GM18520 (cell line): ENCODE data around the gene TRPV3.
"Not testable (repeated sequence)": the region's sequence is repeated elsewhere in the genome, so short reads cannot be mapped to it uniquely, and the experiment has no call there.

Experiments used
- ATAC-seq: cut with Tn5 transposase; IDR thresholded peaks from one replicate; pipeline ENCODE4 v1.9.1; 2021; ENCODE audit not compliant: unreplicated experiment

The TRPV3 gene

DNA sequence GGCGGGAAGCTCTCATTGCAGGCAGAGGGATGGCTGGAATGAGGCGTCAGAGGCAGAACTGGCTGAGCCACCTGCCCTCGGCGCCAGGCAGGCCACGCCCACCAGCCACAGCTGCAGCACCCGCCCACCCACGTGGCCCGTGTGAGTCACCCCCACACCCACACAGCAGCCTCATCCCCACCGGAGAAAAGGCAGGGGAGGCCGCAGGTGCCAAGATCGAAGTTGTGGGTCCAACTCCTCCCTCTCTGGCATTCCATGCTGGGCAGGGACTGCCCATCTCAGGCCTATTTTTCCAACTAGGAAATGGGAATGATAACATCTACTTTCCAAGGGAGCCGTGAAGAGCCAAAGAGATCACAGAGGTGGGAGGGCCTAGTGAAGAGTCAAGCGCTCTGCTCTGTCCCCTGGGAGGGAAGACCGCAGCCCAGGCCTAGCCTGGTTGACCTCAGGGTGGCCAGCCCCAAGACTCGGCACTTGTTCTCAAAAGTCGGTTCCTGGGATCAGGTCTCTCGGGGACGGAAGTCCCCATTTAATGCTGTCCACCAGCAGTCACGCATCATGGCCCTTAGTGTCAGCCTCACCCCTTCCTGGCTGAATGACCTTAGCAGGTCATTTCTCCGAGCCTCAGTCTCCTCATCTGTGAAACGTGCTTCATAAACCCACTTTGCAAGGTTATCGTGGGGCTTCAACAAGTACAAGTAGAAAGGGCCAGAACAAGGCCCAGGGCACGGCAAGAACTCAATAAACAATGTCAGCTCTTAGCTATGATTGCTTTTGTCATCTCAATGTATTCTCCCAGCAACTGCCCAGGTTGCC, at the start of gene TRPV3:
Gene TRPV3, minus strand, starts transcription at position 45 of the 816 bp plus-strand sequence. CDS start 2,962 bp downstream, outside the sequence.
- ATAC-seq = no peak

DNA sequence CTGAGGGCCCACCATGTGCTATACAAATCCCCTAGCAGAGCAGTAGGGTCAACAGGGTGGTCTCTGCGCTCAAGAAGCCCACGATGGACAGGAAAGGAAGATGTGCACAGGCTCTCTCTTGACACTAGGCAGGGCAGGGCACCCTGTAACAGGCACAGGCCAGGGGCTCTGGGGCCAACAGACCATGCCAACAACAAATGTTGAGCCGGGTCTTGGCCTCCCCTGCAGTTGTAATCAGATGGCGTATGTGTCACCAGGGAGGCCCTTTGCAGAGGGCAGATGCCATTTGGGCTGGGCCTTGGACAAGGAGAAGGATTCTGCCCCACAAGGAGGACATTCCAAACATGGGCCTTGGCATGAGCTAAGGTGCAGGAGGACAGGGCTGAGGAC, 46.3 kb upstream of the TRPV3 start:
- no peak for ATAC-seq

DNA sequence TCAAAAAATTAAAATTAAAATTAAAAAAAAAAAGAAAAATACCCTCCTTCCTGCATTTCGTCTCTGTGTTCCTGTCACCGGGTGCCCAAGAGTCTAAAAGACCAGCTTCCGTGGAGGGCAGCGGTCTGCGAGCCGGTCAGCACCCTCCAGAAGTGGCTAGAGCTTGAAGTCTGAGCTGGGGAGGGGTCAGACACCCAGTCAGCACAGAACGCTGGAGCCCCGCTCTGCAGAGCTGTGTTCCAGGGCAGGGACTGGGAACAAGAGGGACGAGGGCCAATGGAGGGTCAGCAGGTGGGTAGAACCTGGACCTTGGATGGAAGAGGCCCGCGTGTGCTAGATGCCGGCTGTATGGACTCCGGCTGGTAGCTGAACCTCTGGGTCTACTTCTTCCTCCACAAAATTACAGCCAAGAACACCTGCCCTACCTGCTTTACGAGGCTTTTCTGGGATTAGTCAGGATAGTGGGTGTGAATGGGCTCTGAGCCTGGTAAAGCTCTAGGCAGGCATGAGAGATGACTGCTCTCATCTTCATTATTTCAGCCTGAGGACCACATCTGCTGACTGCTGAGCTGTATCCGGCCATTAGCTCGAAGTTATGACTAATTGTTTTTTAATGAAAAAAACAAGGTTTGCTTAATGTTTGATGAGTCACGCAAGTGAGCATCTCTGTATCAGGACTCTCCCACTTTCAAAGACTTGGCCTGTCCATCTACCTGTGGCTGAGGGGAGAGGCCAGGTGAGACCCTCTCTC, 45.7 kb upstream of the TRPV3 start:
- ATAC-seq = no peak

DNA sequence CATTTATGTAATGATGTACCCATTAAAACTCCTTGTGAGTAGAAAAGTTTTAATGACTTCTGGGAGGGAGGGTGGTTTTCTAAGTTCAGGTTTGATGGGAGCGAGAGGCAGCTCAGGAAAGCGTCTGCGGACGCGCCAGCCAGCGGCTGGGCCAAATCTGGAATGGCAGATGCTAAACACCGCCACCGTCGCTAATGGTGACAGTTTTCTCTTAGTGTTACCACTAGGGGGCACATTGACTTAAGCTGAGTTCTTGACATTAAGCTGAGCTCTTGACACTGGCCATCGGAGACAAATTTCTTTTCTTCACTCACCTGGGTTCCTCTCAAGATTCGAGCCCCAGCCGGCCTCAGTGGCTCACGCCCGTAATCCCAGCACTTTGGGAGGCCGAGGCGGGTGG, 44.9 kb upstream of the TRPV3 start:
- ATAC-seq = no peak

DNA sequence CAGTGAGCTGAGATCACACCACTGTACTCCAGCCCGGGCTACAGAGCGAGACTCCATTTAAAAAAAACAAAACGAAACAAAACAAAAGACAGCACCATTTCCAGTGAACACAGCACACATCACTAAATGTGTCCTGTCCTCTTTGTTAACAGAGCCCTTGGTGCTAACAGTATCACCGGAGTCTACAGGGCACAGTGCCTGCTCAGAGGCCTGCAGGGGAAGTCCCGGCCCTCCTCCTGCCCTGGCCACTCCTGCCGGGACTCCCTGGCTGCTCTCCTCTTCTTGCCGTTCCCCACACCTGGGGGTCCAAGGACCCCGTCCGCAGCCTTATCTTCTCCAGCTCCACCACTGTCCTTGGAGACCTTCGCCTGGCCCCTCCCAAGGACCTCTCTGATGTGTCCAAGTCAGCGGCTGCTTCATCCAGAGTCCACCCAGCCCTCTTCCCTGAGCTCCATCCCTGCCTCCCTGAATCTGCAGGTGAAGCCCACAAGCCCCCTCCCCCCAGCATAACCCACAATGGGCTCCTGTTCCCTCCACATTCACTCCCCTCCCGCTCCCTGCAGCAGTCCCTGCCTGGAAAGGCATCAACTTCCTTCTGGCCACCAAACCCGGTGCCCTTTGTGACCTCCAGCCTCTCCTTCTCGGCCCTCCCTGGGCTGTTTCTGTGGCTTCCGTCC, 43.1 kb upstream of the TRPV3 start:
- no peak for ATAC-seq

DNA sequence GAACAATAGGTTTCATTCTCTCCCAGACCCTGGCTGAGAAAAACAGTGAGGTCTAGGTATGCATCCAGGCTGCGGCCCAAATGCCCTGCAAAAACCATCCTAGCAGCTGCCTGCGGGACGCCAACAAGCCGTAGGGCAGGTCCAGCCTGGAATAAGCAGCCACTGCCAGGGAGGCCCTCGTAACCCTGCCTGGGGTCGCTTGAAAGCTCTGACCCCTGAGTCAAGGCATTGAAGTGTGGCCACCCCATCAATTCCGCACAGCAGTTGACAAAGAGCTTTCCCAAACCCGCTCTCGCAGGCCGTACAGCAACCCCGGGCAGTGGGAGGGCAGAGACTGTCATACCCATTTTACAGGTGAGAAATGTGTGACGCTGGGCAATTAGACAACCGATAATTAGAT, 40.5 kb upstream of the TRPV3 start:
- ATAC-seq = no peak

DNA sequence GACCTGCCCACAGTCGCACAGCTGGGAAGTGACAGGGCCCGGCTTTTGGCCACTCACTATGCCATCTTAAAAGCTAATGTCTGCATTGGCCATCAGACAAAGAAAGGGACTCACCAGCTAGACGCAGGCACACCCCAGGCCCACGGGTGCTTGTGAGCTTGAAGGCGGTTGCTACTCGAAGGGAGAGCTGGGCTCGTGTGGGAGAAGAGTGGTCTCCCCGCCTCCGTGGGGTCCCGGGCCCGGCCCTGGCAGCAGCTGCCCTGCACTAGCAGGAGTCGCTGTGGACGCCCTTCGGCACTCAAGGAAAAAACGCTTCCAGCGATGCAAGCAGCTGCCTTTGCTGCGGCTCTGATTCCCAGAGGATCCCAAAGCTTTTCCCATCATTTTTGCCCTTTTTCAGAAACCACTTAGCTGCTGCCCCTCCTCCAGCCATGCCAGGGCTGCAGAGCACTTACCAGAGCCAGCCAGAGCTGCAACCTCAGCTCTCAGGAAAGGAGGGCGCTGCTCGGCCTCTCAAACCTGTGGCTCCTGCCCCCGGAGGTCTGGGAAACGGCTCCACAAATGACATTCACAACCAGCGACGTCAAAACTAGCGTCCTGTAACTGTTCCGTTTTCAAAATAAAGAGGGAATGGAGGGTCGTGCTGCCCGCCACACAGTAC, 39.3 kb upstream of the TRPV3 start:
- ATAC-seq = no peak

DNA sequence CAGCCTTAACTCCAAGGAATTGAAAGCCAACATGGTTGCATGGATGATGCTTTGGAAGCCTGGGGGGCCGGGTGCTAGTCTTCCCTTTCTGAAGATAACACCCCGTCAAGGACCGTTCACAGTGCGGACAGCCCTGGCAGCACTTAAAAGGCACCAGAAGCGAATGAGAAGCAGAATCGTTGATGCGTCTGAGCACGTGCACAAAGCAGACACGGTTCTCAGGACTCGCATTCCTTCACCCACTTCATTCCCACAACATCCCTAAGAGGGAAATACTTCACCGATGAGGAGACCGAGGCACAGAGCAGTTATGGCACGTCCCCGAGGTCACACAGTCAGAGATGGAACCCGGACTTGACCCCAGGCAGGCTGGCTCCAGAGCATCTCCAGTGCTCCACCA, 37.4 kb upstream of the TRPV3 start:
- no peak for ATAC-seq

DNA sequence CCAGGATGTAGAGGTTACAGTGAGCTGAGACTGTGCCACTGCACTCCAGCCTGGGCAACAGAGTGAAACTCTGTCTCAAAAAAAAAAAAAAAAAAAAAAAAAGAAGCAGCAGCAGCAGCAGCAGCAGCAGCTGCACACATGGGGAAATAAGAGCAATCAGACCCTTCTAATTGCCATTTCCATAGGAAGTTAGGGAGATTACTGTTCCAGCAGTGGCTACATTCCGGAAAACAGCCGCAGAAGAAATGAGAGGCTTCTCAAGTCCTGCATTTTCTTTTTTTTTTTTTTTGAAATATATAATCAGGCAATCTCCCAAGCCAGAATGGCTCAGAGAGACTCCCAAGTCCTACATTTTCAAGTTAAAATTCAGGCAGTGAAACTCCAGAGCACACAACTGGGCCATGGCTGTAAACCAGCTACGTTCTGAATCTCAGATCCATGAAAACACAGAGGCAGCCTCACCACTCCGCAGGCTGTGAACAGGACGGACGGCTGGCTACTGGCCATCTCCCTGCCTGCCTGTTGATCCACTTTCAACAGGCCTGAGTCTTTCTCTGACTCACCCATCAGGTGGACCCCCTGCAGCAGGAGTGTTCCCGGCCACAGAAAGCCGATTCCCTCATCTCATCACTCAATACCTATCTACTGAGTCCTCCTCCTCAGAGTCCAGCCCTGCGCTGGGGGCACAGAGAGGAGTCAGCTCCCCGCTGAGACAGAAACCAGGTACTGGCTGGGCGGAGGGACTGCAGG, 36.6 kb upstream of the TRPV3 start:
- no peak for ATAC-seq

DNA sequence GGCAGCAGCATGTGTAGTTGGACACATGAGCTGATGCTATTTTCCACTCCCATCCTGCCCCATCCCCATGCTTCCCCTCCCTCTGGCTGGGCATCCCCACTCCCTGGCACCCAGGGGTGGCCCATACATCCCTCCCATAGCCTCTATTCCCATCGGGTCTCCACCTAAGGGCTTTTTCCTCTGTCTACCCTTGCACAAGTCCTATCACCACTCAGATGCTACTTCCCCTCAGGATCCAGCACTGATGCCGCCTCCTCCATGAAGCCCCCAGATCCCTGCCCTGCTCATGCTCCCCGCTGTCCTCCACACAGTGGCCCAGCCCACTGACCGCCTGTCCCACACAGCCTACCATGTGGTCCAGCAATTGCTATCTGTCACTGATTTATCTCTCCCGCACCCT, 35.8 kb upstream of the TRPV3 start:
- ATAC-seq = no peak

DNA sequence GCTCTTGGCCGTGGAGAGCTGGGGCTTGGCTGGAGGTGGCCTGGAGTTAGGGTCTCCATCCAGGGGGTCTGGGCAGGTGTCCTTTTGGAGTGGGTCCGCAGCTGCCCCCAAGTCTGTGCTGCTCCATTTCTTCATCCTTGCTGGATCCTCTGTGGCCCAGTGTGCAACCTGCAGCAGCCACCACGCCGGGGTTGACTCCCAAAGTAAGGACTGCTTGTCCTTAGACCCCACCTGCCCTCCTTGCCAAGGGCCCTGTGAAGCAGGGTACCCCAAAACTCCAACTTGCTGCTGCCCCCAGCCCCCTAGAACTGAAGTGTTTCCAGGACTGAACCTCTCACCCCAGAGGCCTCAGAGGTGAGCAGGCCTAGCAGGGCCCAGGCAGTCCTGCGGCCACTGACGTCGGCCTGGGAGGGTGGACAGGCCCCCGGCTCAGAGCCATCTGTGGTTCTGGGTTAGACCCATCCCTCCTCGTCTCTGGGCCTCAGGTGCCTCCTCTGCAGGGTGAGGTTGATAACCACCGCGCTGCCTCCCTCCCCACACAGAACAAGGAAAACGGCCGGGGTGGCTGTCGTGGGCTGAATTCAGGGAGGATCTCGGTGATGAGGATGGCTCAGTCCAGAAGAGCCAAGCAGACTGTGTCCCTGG, 34.7 kb upstream of the TRPV3 start:
- ATAC-seq = no peak

DNA sequence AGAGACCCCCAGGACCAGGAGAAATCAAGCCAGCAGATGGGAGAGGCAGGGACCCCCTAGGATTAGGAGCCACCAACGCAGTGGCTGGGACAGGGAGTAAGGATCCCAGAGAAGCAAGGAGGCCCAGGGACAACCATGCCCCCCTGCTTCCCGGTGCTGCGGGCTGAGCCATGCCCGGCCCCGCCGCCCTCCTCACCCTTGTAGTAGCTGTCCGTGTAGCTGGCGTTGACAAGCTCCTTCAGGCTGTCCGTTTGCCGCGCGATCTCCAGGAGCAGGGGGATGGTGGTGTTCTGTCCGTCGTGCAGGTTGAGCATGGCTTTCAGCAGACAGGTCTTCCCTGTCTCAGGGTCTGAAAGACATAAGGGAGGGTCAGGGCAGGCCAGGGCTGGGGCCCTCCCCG, 33.2 kb upstream of the TRPV3 start:
- ATAC-seq = no peak

DNA sequence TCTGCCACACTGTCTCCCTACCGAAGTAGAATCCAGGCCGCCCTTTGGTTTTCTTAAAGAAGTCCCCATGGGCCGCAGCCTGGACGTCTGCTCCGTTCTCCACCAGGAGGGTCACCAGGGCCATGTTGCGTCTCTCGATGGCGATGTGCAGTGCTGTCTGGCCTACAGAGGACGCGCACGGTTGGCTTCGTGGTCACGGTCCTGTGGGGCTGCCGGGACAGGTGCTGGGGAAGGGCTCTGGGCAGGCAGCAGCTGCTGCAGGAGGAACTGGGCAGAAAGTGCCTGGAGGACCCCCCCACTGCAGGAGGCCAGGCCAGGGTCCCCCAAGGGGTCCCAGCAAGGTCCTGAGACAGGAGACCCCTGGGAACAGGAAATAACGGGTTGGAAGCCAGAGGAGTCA, 32.6 kb upstream of the TRPV3 start:
- ATAC-seq = no peak

DNA sequence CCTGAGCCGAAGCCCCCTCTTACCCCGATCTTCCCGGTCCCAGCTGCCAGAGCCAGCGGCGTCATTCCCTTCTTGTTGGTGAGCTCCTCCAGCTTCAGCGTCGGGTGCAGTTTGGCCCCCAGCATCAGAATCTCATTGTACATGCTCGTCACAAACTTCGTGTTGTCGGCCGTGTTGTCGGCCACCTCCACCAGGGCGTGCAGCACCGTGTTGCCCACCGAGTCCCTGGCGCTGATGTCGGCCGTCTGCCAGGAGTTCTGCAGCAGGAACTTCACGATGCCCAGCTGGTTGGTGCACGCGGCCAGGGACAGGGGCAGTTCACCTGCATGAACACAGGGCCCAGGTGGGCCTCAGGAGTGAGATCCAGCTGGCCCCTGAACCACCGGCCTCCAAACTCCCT, 32.2 kb upstream of the TRPV3 start:
- no peak for ATAC-seq

DNA sequence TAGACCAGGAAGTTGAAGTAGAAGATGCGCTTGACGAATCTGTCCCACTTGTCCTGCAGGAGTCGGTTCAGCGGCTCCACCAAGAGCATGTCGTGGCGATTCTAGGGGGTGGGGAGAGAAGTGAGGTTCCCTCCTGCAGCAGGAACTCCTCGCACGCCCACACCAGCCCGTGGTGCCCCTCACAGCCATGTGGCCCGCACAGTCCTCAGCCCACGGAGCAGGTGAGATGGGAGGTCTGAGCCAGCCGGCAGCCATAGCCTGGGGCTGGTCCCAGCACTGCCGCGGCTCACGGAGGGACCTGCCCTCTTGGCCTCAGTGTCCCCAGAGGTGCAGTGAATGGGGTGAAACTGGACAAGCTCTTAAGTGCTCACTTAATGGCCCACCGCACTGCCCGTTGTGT, 28.2 kb upstream of the TRPV3 start:
- no peak for ATAC-seq

DNA sequence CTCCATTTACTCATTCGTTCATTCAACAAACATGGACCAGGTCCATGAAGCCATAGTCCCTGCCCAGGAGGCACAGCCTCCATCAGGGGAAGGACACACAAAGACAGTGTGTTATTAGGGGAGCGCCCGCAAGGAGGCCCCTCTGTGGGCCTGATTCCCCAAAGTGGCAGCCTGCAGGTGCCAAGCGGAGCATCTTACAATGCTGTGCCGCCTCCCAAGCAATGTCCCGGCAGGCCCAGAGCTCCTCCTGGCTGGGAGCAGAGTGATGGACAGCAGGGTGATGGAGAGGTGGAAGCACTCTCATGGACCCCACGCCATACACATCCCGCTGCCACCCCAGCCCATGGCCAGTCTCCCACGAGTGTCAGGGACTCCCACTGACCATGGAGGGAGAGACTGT, 25.8 kb upstream of the TRPV3 start:
- ATAC-seq = no peak

DNA sequence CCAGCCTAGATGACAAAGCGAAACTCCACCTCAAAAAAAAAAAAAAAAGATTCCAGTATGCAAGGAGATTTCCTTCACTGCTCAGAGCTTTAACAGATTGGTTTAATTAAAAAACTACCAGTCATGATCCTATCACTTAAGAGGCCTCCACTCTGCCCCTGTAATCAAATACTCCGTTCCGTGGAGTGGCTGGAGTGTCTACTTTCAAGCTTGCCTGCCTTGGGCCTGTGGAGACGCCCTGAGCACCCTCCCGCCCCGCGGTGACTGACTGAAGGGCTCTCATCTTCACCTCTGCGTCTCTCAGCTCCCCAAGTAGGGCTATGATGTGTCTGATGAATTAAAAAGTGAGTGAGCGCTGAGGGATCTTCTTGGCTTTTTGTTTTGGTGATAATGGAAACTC, 25.3 kb upstream of the TRPV3 start:
- no peak for ATAC-seq

DNA sequence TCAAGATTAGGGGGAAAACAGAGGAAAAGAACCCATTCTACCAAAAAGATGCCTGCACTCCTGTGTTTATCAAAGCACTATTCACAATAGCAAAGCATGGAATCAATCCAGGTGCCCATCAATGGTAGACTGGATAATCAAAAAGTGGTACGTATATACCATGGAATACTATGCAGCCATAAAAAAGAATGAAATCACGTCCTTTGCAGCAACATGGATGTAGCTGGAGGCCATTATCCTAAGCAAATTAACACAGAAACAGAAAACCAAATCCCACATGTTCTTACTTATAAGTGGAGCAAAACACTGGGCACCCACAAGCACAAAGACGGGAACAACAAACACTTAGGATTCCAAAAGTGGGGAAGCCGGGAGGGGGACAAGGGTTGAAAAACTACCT, 21.1 kb upstream of the TRPV3 start:
- not testable (repeated sequence) for ATAC-seq

DNA sequence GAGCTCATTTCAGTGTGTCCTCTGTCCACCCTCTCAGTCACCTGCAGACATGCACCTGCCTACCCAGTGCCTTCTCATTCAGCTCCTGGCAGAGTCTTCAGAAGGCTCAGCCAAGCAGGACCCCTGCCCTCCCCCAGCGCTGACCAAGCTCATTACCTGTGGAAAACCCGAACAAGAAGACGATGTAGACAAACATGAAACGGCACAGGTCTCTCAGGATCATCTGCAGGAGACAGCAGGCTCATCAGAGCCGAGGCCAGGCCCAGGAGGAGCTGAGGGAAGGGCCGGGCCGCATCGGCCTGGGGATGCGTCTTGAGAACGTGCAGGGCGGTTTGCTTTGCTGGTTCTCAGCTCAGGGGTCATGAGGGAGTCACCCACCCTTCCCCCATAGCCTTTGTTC, 19.4 kb upstream of the TRPV3 start:
- ATAC-seq = no peak

DNA sequence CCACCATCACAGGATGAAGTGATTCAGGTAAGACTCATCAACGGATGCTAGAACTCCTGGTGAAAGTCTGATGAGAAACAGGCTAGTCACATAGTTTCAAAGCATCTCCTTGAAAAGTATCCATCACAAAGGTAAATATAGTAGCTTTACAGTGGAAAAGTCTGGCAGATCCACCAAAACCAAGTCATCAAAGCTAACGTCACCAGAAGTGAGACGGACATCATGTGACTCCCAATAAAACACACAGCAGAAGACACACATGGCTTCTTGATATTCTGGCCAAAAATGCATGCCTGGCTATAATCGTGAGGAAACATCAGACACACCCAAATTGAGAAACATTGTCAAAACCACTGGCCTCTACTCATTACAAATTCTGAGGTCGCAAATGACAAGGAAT, 17.9 kb upstream of the TRPV3 start:
- no peak for ATAC-seq
